Muscle of back (tissue), 11 donors: ENCODE results near the gene PRKD2. TPM values are rescaled to one million over a fixed set of nuclear protein-coding genes. Genes with fewer than 3 reads are reported as not detected.

Source experiments
- DNase-seq, 3 donors: peaks; one replicate each; pipeline versions ENCODE4 v3.0.0 to v3.0.0-alpha.2; 2013
- polyA plus RNA-seq, 10 donors: library from polyadenylated mRNA; unstranded; fragments of 120-200 nt; gene quantifications; one replicate each; pipeline ENCODE4 v1.2.1, GENCODE V29; 2013; ENCODE audit not compliant: insufficient read length in 10 of 10

Gene PRKD2
- polyA plus RNA-seq, 10 donors = 17.4 to 32.9 (median 20.5) TPM

GRCh38 chr19:46744005-46744691 lies 27.2 kb upstream of the PRKD2 start:
- DNase-seq = no peak

GRCh38 chr19:46742926-46743480 lies 26.1 kb upstream of the PRKD2 start:
- DNase-seq = no peak

- DNase-seq = no peak
Observed at GRCh38 chr19:46741447-46741846, 24.5 kb upstream of the PRKD2 start.

GRCh38 chr19:46739290-46739771 lies 22.4 kb upstream of the PRKD2 start:
- DNase-seq = no peak

GRCh38 chr19:46737761-46738171 lies 20.9 kb upstream of the PRKD2 start:
- DNase-seq = no peak

GRCh38 chr19:46737298-46737654 lies 20.4 kb upstream of the PRKD2 start:
- no peak for DNase-seq

- DNase-seq = peak in 1 of 3 donors; percentile 47
Observed at GRCh38 chr19:46736531-46737297, 19.8 kb upstream of the PRKD2 start.

- DNase-seq = no peak
Observed at GRCh38 chr19:46733690-46734292, 16.9 kb upstream of the PRKD2 start.

- DNase-seq = no peak
Observed at GRCh38 chr19:46732966-46733689, 16.2 kb upstream of the PRKD2 start.

GRCh38 chr19:46732172-46732938 lies 15.4 kb upstream of the PRKD2 start:
- no peak for DNase-seq

- DNase-seq = no peak
Observed at GRCh38 chr19:46731584-46731983, 14.7 kb upstream of the PRKD2 start.

- DNase-seq = peak in 1 of 3 donors; percentile 50
Observed at GRCh38 chr19:46731007-46731501, 14.1 kb upstream of the PRKD2 start.

- no peak for DNase-seq
Observed at GRCh38 chr19:46730595-46730994, 13.7 kb upstream of the PRKD2 start.

GRCh38 chr19:46730187-46730586 lies 13.3 kb upstream of the PRKD2 start:
- no peak for DNase-seq

GRCh38 chr19:46729696-46730095 lies 12.8 kb upstream of the PRKD2 start:
- DNase-seq = no peak

GRCh38 chr19:46728693-46729339 lies 11.9 kb upstream of the PRKD2 start:
- DNase-seq = peak in 2 of 3 donors; percentile 40 to 81

GRCh38 chr19:46728208-46728607 lies 11.3 kb upstream of the PRKD2 start:
- DNase-seq = peak in 1 of 3 donors; percentile 68

GRCh38 chr19:46727757-46728156 lies 10.8 kb upstream of the PRKD2 start:
- DNase-seq = no peak

- no peak for DNase-seq
Observed at GRCh38 chr19:46726971-46727501, 10.1 kb upstream of the PRKD2 start.

GRCh38 chr19:46726551-46726950 lies 9.6 kb upstream of the PRKD2 start:
- DNase-seq = no peak
